Spleen (tissue), 11 donors: ENCODE results near the gene MKS1. TPM values are rescaled to one million over a fixed set of nuclear protein-coding genes. Genes with fewer than 3 reads are reported as not detected.

Experiments
- DNase-seq: peaks from one replicate; pipeline ENCODE4 v3.0.0-alpha.2; 2020
- H3K27ac ChIP-seq, 8 donors: fragments of 200-600 bp; sonication (generic) in 7 of 8; 1 replicate in 4 of 8; 2 replicates in 4 of 8; pipeline versions ENCODE4 v1.5.0 to v1.8.0; 2016 to 2021; ENCODE audit warnings: inconsistent platforms in 4 of 8, mild to moderate bottlenecking in 4 of 8, moderate library complexity in 1 of 8
- H3K27me3 ChIP-seq, 7 donors: fragments of 200-600 bp; sonication (generic) in 6 of 7; replicated peaks in 1 of 7; 1 replicate in 4 of 7; 2 replicates in 3 of 7; pipeline versions ENCODE4 v1.5.0 to v1.8.0; 2016 to 2021; ENCODE audit warnings: inconsistent platforms in 3 of 7, mild to moderate bottlenecking in 1 of 7
- H3K36me3 ChIP-seq, 6 donors: fragments of 200-600 bp; sonication (generic) in 5 of 6; 1 replicate in 4 of 6; 2 replicates in 2 of 6; pipeline versions ENCODE4 v1.5.0 to v1.8.0; 2016 to 2021; ENCODE audit warnings: inconsistent platforms in 2 of 6
- H3K4me1 ChIP-seq, 6 donors: fragments of 200-600 bp; sonication (generic) in 5 of 6; 1 replicate in 3 of 6; 2 replicates in 3 of 6; pipeline versions ENCODE4 v1.5.0 to v1.8.0; 2016 to 2021; ENCODE audit warnings: inconsistent platforms in 3 of 6
- H3K4me3 ChIP-seq, 8 donors: fragments of 200-600 bp; sonication (generic) in 7 of 8; 1 replicate in 4 of 8; 2 replicates in 4 of 8; pipeline versions ENCODE4 v1.5.0 to v1.8.0; 2016 to 2021; ENCODE audit warnings: inconsistent platforms in 4 of 8, mild to moderate bottlenecking in 4 of 8, moderate library complexity in 2 of 8
- H3K9me3 ChIP-seq, 8 donors: fragments of 200-600 bp; sonication (generic) in 7 of 8; 1 replicate in 4 of 8; 2 replicates in 4 of 8; pipeline versions ENCODE4 v1.5.0 to v1.8.0; 2016 to 2021; ENCODE audit warnings: inconsistent platforms in 4 of 8
- POLR2A ChIP-seq, 3 donors: fragments of 450-650 bp; IDR thresholded peaks; one replicate each; pipeline ENCODE4 v1.5.1; 2017; ENCODE audit warnings: antibody characterized with exemption in 3 of 3, mild to moderate bottlenecking in 1 of 3
- POLR2AphosphoS5 ChIP-seq, 3 donors: sonication (generic); formaldehyde crosslinking; IDR thresholded peaks; one replicate each; pipeline ENCODE4 v1.5.1; 2017; ENCODE audit warnings: antibody characterized with exemption in 3 of 3
- WGBS, 5 donors: extraction: QIAGEN DNeasy Blood & Tissue Kit in 3 of 5; methylation state at CpG; one replicate each; pipeline versions ENCODE4 v1.1.5 to v1.1.7; 2013 to 2018; 5-methylcytosine and 5-hydroxymethylcytosine counted together
- intact Hi-C: fragments of 100-400 bp; cut with DNase I; formaldehyde crosslinking; loops from one replicate; pipeline ENCODE4 v1.15.0; 2023; ENCODE audit warnings: low total_unique reads
- polyA plus RNA-seq, 3 donors: library from polyadenylated mRNA; stranded (reverse); fragments of 200-250 nt; gene quantifications; one replicate each; pipeline ENCODE4 v1.2.1, GENCODE V29; 2013
- total RNA-seq, 7 donors: library from RNA; depleted of rRNA in 3 of 7; stranded (reverse); fragments of >200 nt in 3 of 7; fragmentation: NEBNext Ultra II Directional in 4 of 7; extraction: Animal tissue kit (Norgen Biotek cat#: 25700) in 4 of 7; gene quantifications; one replicate each; pipeline versions ENCODE4 v1.1.0 to v1.2.1, GENCODE V29; 2016 to 2021
- TF ChIP-seq, protein P1 (sequence below), 11 experiments: fragments of 200-600 bp in 7 of 11; fragments of 450-650 bp in 4 of 11; sonication (generic) in 4 of 11; IDR thresholded peaks in 8 of 11; conservative IDR thresholded peaks in 3 of 11; 1 replicate in 7 of 11; 2 replicates in 4 of 11; pipeline versions ENCODE4 v1.4.0 to v1.8.0; 2016 to 2021; ENCODE audit warnings: antibody characterized with exemption in 11 of 11, inconsistent platforms in 4 of 11, mild to moderate bottlenecking in 1 of 11
- donor health status: healthy with polysubstance abuse.
- donor health status: DM: no; HTN: no; CAD: no; lungs with moderate emphysema.
- donor health status: DM: no; HTN: no; CAD: no.
- donor health status: Bipolar disorder and iron deficiency.
- donor health status: healthy.
- donor health status: DM: no; HTN: no; CAD: no.
- donor health status: DM: yes; HTN: yes; CAD: no.

Gene MKS1
- total and polyA plus RNA-seq, 10 donors = 8.1 to 17.1 (median 13.0) TPM

DNA sequence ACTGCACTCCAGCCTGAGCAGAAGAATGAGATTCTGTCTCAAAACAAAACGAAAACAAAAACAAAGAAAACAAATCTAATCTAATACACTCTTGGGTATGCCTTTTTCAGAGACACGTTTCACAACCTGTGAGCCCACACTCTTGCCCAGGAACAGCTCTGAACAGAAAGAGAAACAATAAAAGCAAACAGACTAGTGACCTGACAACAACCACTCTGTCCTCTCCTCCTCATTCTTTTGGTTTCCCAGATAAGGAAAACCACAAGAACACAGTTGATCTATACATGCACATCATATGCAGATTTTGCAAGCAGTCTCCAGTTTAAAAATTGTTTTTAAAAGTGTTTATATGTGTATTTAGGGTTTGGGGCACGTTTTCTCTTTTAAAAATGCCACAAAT is 1.3 kb downstream of the MKS1 start:
- WGBS, 5 donors = 78 to 88% (median 82%) methylated on average over 3 of the region's 3 CpGs
- no peak overlapping the region for H3K27ac ChIP-seq

DNA sequence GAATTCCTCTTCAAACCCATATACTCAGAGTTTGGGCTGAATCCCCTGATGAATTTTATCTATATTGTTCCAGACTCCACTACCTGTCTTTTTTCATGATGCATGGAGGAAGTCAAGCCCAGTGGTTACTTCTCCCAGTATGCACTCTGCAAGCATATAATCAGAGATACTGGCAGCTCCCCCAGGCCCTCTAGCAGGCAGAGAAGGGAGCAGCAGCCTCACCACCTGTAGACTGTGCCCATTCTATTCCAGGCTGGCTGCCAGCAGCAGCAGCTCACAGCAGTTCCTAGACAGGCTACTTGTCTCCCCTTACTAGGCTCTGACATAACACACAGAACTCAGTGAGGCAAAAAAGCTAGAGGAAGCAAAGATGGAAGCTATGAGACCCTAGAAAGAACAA is 3.4 kb downstream of the MKS1 start:
- Histone ChIP-seq H3K9me3 (no peaks in the 10 kb centered on the region), H3K27me3 (no peaks in the 10 kb centered on the region), H3K4me3 (no peak overlapping the region), H3K4me1 (peaks cover 6 to 31% (median 13%) of the 10 kb centered on the region in 6 donors), H3K36me3 (peaks cover 0 to 59% (median 33%) of the 10 kb centered on the region in 6 donors), H3K27ac (no peak overlapping the region)
- intact Hi-C loops = no loop called here
- TF ChIP-seq POLR2AphosphoS5 (IDR thresholded peaks at IDR 0.05) = no peak
- TF ChIP-seq, protein P1, sequence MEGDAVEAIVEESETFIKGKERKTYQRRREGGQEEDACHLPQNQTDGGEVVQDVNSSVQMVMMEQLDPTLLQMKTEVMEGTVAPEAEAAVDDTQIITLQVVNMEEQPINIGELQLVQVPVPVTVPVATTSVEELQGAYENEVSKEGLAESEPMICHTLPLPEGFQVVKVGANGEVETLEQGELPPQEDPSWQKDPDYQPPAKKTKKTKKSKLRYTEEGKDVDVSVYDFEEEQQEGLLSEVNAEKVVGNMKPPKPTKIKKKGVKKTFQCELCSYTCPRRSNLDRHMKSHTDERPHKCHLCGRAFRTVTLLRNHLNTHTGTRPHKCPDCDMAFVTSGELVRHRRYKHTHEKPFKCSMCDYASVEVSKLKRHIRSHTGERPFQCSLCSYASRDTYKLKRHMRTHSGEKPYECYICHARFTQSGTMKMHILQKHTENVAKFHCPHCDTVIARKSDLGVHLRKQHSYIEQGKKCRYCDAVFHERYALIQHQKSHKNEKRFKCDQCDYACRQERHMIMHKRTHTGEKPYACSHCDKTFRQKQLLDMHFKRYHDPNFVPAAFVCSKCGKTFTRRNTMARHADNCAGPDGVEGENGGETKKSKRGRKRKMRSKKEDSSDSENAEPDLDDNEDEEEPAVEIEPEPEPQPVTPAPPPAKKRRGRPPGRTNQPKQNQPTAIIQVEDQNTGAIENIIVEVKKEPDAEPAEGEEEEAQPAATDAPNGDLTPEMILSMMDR (IDR thresholded peaks at IDR 0.05 in 8 of 11, conservative IDR thresholded peaks at IDR 0.05 in 3 of 11) = no peak
- no peak for TF ChIP-seq POLR2A (IDR thresholded peaks at IDR 0.05)
- DNase-seq = no peak

More for the DNA sequence above, 1.3 kb downstream of the MKS1 start:
- intact Hi-C loops = no loop called here
- Histone ChIP-seq H3K4me3 (no peak overlapping the region), H3K9me3 (no peaks in the 10 kb centered on the region), H3K4me1 (peaks cover 6 to 31% (median 13%) of the 10 kb centered on the region in 6 donors), H3K27me3 (no peaks in the 10 kb centered on the region), H3K36me3 (peaks cover 0 to 38% (median 20%) of the 10 kb centered on the region in 6 donors)
- no peak for DNase-seq
- TF ChIP-seq, protein P1 (IDR thresholded peaks at IDR 0.05 in 8 of 11, conservative IDR thresholded peaks at IDR 0.05 in 3 of 11) = no peak
- TF ChIP-seq POLR2AphosphoS5 (IDR thresholded peaks at IDR 0.05) (no peak), POLR2A (IDR thresholded peaks at IDR 0.05) (no peak)

DNA sequence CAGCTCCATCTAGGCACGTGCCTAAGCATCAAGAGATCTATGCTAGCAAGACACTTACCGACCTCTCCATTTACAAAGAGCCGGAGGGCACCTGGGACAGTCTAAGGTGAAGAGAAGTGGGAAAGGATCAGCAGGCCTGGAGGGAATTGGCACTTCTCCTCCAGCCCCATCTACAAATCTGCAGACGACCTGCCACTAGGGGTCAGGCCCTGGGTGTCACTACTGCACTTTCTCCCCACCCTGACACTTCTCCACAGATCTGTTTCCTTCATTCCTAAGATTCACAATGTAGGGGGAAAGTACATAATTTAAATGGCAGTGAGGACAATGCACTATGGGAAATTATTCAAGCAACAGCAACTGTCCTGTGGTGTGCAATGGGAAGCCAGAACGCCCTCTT is 8.1 kb downstream of the MKS1 start:
- no peak for DNase-seq
- Histone ChIP-seq H3K36me3 (peaks cover 3 to 97% (median 63%) of the 10 kb centered on the region in 6 donors), H3K9me3 (no peaks in the 10 kb centered on the region), H3K27ac (no peak overlapping the region), H3K27me3 (no peaks in the 10 kb centered on the region), H3K4me3 (no peak overlapping the region), H3K4me1 (no peaks in the 10 kb centered on the region)
- intact Hi-C loops = no loop called here
- TF ChIP-seq, protein P1 (IDR thresholded peaks at IDR 0.05 in 8 of 11, conservative IDR thresholded peaks at IDR 0.05 in 3 of 11) = no peak
- no peak for TF ChIP-seq POLR2AphosphoS5 (IDR thresholded peaks at IDR 0.05)
- TF ChIP-seq POLR2A (IDR thresholded peaks at IDR 0.05) = no peak
- whole genome bisulfite sequencing, 5 donors = 85 to 90% (median 87%) methylated on average over 5 of the region's 5 CpGs

DNA sequence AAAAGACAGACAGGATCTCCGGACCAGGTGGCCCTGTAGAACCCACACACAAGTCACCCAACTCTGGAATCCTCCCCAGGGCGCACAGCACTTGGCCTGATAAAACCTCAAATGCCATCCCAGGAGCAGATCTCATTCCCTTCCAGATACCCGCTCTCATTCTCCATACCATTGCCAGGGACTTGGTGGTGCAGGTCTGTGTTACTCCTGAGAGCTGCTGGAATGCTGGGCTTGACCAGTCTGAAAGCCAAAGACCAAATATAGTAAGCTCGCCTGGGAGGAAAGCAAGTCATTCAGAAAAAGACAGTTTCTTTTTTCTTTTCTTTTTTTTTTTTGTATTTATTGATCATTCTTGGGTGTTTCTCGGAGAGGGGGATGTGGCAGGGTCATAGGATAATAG is 10.7 kb downstream of the MKS1 start:
- Histone ChIP-seq H3K4me1 (no peaks in the 10 kb centered on the region), H3K27ac (no peak overlapping the region), H3K36me3 (peaks cover 3 to 86% (median 51%) of the 10 kb centered on the region in 6 donors), H3K9me3 (no peaks in the 10 kb centered on the region), H3K27me3 (no peaks in the 10 kb centered on the region), H3K4me3 (no peak overlapping the region)
- intact Hi-C loops = no loop called here
- 92 to 98% (median 96%) methylated on average over 4 to 5 of the region's 5 CpGs for WGBS, 5 donors
- no peak for TF ChIP-seq POLR2AphosphoS5 (IDR thresholded peaks at IDR 0.05)
- TF ChIP-seq, protein P1 (IDR thresholded peaks at IDR 0.05 in 8 of 11, conservative IDR thresholded peaks at IDR 0.05 in 3 of 11) = no peak
- no peak for TF ChIP-seq POLR2A (IDR thresholded peaks at IDR 0.05)
- no peak for DNase-seq
